Heart left ventricle (tissue), 13 donors: ENCODE data around the gene ZNF638.

Experiments used
- POLR2A ChIP-seq, 2 donors: fragments of 450-650 bp; IDR thresholded peaks; one replicate each; pipeline ENCODE4 v1.6.1; 2017; ENCODE audit warnings: antibody characterized with exemption in 2 of 2, mild to moderate bottlenecking in 2 of 2, moderate library complexity in 2 of 2
- TF ChIP-seq, protein P1 (sequence below), 12 donors: fragments of 200-600 bp; sonication (generic) in 4 of 12; IDR thresholded peaks; one replicate each; pipeline versions ENCODE4 v1.5.0 to v1.8.0; 2018 to 2022; ENCODE audit warnings: antibody characterized with exemption in 12 of 12, mild to moderate bottlenecking in 5 of 12
- donor health status: ischemic (EF 13 %, LVEDD 7.1; RV severe dilation, severe dysfunction).
- donor health status: DM: no; HTN: yes; CAD: no.
- donor health status: DM: no; HTN: no; CAD: no.
- donor health status: ischemic (EF 25% LVEDD 6.9; RV normal size, moderate dysfunction).
- donor health status: ischemic (EF 25% LVEDD 5.7; RV mildly dilated, moderate dysfunction).
- donor health status: ischemic (EF 35%, LVEDD 5.7; RV mildly dilated, moderate dysfunction).
- donor health status: nonischemic (EF 11% LVEDD 7.7; RV severe dilation, severe dysfunction).
- donor health status: DM: yes; HTN: yes; CAD: no.
- donor health status: PGD.
- donor health status: ischemic (EF 29% LVEDD 5.4; RV normal size, mild dysfunction).
- donor health status: nonischemic (EF 23%, LVEDD 6.1; RV moderate dilation, normal function).

GRCh38 chr2:71395471-71395870, 63.9 kb downstream of the ZNF638 start:
- TF ChIP-seq, protein P1, sequence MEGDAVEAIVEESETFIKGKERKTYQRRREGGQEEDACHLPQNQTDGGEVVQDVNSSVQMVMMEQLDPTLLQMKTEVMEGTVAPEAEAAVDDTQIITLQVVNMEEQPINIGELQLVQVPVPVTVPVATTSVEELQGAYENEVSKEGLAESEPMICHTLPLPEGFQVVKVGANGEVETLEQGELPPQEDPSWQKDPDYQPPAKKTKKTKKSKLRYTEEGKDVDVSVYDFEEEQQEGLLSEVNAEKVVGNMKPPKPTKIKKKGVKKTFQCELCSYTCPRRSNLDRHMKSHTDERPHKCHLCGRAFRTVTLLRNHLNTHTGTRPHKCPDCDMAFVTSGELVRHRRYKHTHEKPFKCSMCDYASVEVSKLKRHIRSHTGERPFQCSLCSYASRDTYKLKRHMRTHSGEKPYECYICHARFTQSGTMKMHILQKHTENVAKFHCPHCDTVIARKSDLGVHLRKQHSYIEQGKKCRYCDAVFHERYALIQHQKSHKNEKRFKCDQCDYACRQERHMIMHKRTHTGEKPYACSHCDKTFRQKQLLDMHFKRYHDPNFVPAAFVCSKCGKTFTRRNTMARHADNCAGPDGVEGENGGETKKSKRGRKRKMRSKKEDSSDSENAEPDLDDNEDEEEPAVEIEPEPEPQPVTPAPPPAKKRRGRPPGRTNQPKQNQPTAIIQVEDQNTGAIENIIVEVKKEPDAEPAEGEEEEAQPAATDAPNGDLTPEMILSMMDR (IDR thresholded peaks at IDR 0.05): no peak
- TF ChIP-seq POLR2A (IDR thresholded peaks at IDR 0.05): no peak
